GM18868 (cell line): Measurements from ENCODE around the gene AUTS2.

Experiments used
- ATAC-seq: cut with Tn5 transposase; IDR thresholded peaks from one replicate; pipeline ENCODE4 v1.9.1; 2021; ENCODE audit warnings: mild to moderate bottlenecking, moderate library complexity; ENCODE audit not compliant: unreplicated experiment

AUTS2 gene

GRCh38 chr7:70494225-70495032 is 896.2 kb downstream of the AUTS2 start:
- no peak for ATAC-seq

- ATAC-seq, result no peak
These were observed 896.7 kb downstream of the AUTS2 start for GRCh38 chr7:70495033-70495376.

- ATAC-seq, result no peak
These were observed 899.5 kb downstream of the AUTS2 start for GRCh38 chr7:70497793-70498192.

GRCh38 chr7:70498232-70498992 is 900.1 kb downstream of the AUTS2 start:
- no peak for ATAC-seq

GRCh38 chr7:70500261-70500660 is 902.0 kb downstream of the AUTS2 start:
- ATAC-seq, result no peak

- ATAC-seq, result no peak
These were observed 904.0 kb downstream of the AUTS2 start for GRCh38 chr7:70502117-70502863.

- ATAC-seq, result no peak
These were observed 906.0 kb downstream of the AUTS2 start for GRCh38 chr7:70504254-70504653.

- ATAC-seq, result no peak
These were observed 907.2 kb downstream of the AUTS2 start for GRCh38 chr7:70505468-70505867.

- no peak for ATAC-seq
These were observed 907.6 kb downstream of the AUTS2 start for GRCh38 chr7:70505886-70506285.

- no peak for ATAC-seq
These were observed 908.2 kb downstream of the AUTS2 start for GRCh38 chr7:70506434-70506833.

GRCh38 chr7:70512144-70512543 is 913.9 kb downstream of the AUTS2 start:
- no peak for ATAC-seq

GRCh38 chr7:70512761-70513160 is 914.5 kb downstream of the AUTS2 start:
- ATAC-seq, result no peak

GRCh38 chr7:70520611-70521010 is 922.3 kb downstream of the AUTS2 start:
- ATAC-seq, result no peak

GRCh38 chr7:70523249-70523988 is 925.1 kb downstream of the AUTS2 start:
- no peak for ATAC-seq

GRCh38 chr7:70523989-70524351 is 925.7 kb downstream of the AUTS2 start:
- no peak for ATAC-seq

- no peak for ATAC-seq
These were observed 927.7 kb downstream of the AUTS2 start for GRCh38 chr7:70525991-70526390.

- ATAC-seq, result no peak
These were observed 929.3 kb downstream of the AUTS2 start for GRCh38 chr7:70527520-70528115.

GRCh38 chr7:70529436-70529835 is 931.2 kb downstream of the AUTS2 start:
- no peak for ATAC-seq

- no peak for ATAC-seq
These were observed 931.8 kb downstream of the AUTS2 start for GRCh38 chr7:70529914-70530585.

GRCh38 chr7:70533614-70534013 is 935.3 kb downstream of the AUTS2 start:
- ATAC-seq, result no peak
